Neuronal stem cell (in vitro differentiated cells): ENCODE measurements around the gene SPNS2.
A peak's percentile ranks its signal among the peaks of the same experiment; 100 is the strongest.

Source experiments
- DNase-seq: peaks from one replicate; pipeline ENCODE4 v3.0.0-alpha.2; 2013; ENCODE audit warnings: low spot score
- H2AFZ ChIP-seq: one replicate; pipeline ENCODE4 v1.6.1; 2013; ENCODE audit warnings: mild to moderate bottlenecking, low read length, inconsistent platforms
- H2AK5ac ChIP-seq: 2 replicates; pipeline ENCODE4 v1.6.1; 2013; ENCODE audit warnings: low read depth, mild to moderate bottlenecking, inconsistent platforms, low read length, moderate library complexity, mixed read lengths
- H2BK120ac ChIP-seq: 2 replicates; pipeline ENCODE4 v1.6.1; 2013; ENCODE audit warnings: low read depth, mild to moderate bottlenecking, inconsistent platforms, low read length, moderate library complexity, mixed read lengths
- H2BK12ac ChIP-seq: one replicate; pipeline ENCODE4 v1.6.1; 2013; ENCODE audit warnings: low read length, inconsistent platforms
- H2BK15ac ChIP-seq: 2 replicates; pipeline ENCODE4 v1.6.1; 2013; ENCODE audit warnings: mild to moderate bottlenecking, low read length, inconsistent platforms, mixed read lengths
- H2BK5ac ChIP-seq: one replicate; pipeline ENCODE4 v1.6.1; 2013; ENCODE audit warnings: inconsistent platforms, mild to moderate bottlenecking, low read length, moderate library complexity
- H3K14ac ChIP-seq: one replicate; pipeline ENCODE4 v1.6.1; 2013; ENCODE audit warnings: low read length, inconsistent platforms
- H3K18ac ChIP-seq: 2 replicates; pipeline ENCODE4 v1.6.1; 2013; ENCODE audit warnings: low read length, inconsistent platforms
- H3K23ac ChIP-seq: 2 replicates; pipeline ENCODE4 v1.6.1; 2013; ENCODE audit warnings: low read depth, mild to moderate bottlenecking, mixed read lengths, low read length, inconsistent platforms; ENCODE audit not compliant: poor library complexity
- H3K27ac ChIP-seq: replicated peaks from 3 replicates; pipeline ENCODE4 v1.5.1; 2013; ENCODE audit warnings: low read length, inconsistent platforms
- H3K27me3 ChIP-seq, 3 experiments: 2 replicates each; pipeline ENCODE4 v1.6.1; 2013; ENCODE audit warnings: low read length in 3 of 3, mild to moderate bottlenecking in 2 of 3, inconsistent platforms in 1 of 3, low read depth in 1 of 3, mixed read lengths in 1 of 3, moderate library complexity in 1 of 3; ENCODE audit not compliant: control insufficient read depth in 3 of 3, insufficient read depth in 3 of 3
- H3K36me3 ChIP-seq, 2 donors: replicated peaks in 1 of 2; 2 replicates each; pipeline ENCODE4 v1.6.1; 2013; ENCODE audit warnings: low read length in 2 of 2; ENCODE audit not compliant: control insufficient read depth in 2 of 2, insufficient read depth in 2 of 2
- H3K4ac ChIP-seq: 2 replicates; pipeline ENCODE4 v1.6.1; 2013; ENCODE audit warnings: inconsistent platforms, mild to moderate bottlenecking, low read length, moderate library complexity
- H3K4me1 ChIP-seq, 2 donors: 1 replicate in 1 of 2; 2 replicates in 1 of 2; pipeline ENCODE4 v1.6.1; 2013; ENCODE audit warnings: low read length in 2 of 2, low read depth in 1 of 2; ENCODE audit not compliant: control insufficient read depth in 2 of 2, insufficient read depth in 1 of 2
- H3K4me2 ChIP-seq: one replicate; pipeline ENCODE4 v1.6.1; 2013; ENCODE audit warnings: mild to moderate bottlenecking, low read length, inconsistent platforms; ENCODE audit not compliant: insufficient read depth, poor library complexity, severe bottlenecking
- H3K4me3 ChIP-seq, 2 donors: 2 replicates each; pipeline ENCODE4 v1.5.1; 2013; ENCODE audit warnings: low read length in 2 of 2, mild to moderate bottlenecking in 2 of 2, inconsistent platforms in 1 of 2, moderate library complexity in 1 of 2
- H3K79me1 ChIP-seq: one replicate; pipeline ENCODE4 v1.6.1; 2013; ENCODE audit warnings: low read depth, mild to moderate bottlenecking, inconsistent platforms, low read length, moderate library complexity
- H3K9ac ChIP-seq: one replicate; pipeline ENCODE4 v1.6.1; 2013; ENCODE audit warnings: mild to moderate bottlenecking, low read depth, low read length, inconsistent platforms; ENCODE audit not compliant: poor library complexity
- H3K9me3 ChIP-seq, 2 donors: replicated peaks in 1 of 2; 2 replicates each; pipeline versions ENCODE3 to v1.6.1; 2013; ENCODE audit warnings: low read length in 2 of 2, mild to moderate bottlenecking in 2 of 2, inconsistent platforms in 1 of 2, low read depth in 1 of 2, mixed read lengths in 1 of 2, moderate library complexity in 1 of 2; ENCODE audit not compliant: control insufficient read depth in 2 of 2, insufficient read depth in 1 of 2
- H4K8ac ChIP-seq: one replicate; pipeline ENCODE4 v1.6.1; 2013; ENCODE audit warnings: low read depth, mild to moderate bottlenecking, inconsistent platforms, low read length, moderate library complexity
- H4K91ac ChIP-seq: one replicate; pipeline ENCODE4 v1.6.1; 2013; ENCODE audit warnings: low read length, low read depth, mild to moderate bottlenecking, inconsistent platforms; ENCODE audit not compliant: poor library complexity
- whole genome bisulfite sequencing, 2 donors: extraction: QIAGEN DNeasy Blood & Tissue Kit; methylation state at CpG; one replicate each; pipeline ENCODE4 v1.1.7; 2013; ENCODE audit warnings: missing lambda C conversion rate in 2 of 2, mixed read lengths in 1 of 2; ENCODE audit not compliant: insufficient read length in 2 of 2, insufficient replicate concordance in 1 of 2; ENCODE audit errors: extremely low coverage in 2 of 2; 5-methylcytosine and 5-hydroxymethylcytosine counted together

The SPNS2 gene

DNA sequence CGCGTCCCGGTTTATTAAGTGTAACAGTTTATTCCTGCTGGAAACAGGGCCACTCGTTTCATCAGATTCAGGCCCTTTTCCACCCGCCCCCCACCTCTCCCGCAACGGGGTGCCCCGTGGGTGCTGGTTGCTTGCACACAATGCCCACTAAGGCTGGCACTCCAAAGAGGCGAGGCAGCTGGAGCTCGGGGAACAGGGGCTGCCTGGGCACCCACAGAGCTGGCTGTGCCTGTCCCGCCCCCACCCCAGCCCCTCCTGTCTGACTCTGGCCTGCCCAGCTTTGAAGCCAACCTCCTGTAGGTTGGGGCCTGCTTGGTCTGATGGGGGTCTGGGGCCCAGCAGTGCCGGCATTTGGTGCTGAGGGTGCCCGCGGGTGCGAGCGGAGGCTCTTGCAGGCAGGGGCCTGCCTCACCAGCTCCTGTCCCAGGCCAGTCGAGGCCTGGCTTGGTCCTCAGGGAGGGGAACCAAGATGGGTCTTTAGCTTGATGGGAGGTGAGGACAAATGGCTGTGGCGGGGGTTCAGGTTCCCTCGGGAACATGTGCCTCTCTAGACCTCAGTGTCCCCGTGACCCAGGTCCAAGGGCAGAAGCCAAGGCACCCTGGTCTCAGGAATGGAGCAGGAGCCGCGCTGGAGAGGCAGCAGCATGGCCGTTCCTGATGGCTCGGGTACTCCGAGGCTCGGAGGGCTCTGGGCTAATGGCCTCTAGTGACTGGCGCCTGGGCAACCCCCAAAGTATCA lies 36.4 kb downstream of the SPNS2 start:
- Histone ChIP-seq H3K4me2 (no peak overlapping the region), H3K9me3 (no peaks in the 10 kb centered on the region), H3K18ac (peak overlapping the region; percentile 94), H3K79me1 (peaks cover 10% of the 10 kb centered on the region), H2BK12ac (peak overlapping the region; percentile 75), H2AFZ (no peak overlapping the region), H3K9ac (peak overlapping the region; percentile 21), H2BK120ac (peak overlapping the region; percentile 61), H3K36me3 (peaks cover 13 to 25% of the 10 kb centered on the region in 2 donors), H2BK5ac (peak overlapping the region; percentile 78), H3K23ac (no peak overlapping the region), H3K4ac (no peak overlapping the region), H3K27me3 (peaks cover 0 to 3% (median 0%) of the 10 kb centered on the region in 3 experiments), H2AK5ac (peak overlapping the region; percentile 95), H4K8ac (no peak overlapping the region), H3K4me1 (peaks cover 10 to 20% of the 10 kb centered on the region in 2 donors), H3K27ac (no peak overlapping the region), H4K91ac (no peak overlapping the region), H2BK15ac (peak overlapping the region; percentile 100), H3K14ac (peak overlapping the region; percentile 82), H3K4me3 (no peak overlapping the region)
- WGBS, 2 donors, result no CpG with 5 or more reads among the region's 27 CpGs
- DNase-seq, result no peak

DNA sequence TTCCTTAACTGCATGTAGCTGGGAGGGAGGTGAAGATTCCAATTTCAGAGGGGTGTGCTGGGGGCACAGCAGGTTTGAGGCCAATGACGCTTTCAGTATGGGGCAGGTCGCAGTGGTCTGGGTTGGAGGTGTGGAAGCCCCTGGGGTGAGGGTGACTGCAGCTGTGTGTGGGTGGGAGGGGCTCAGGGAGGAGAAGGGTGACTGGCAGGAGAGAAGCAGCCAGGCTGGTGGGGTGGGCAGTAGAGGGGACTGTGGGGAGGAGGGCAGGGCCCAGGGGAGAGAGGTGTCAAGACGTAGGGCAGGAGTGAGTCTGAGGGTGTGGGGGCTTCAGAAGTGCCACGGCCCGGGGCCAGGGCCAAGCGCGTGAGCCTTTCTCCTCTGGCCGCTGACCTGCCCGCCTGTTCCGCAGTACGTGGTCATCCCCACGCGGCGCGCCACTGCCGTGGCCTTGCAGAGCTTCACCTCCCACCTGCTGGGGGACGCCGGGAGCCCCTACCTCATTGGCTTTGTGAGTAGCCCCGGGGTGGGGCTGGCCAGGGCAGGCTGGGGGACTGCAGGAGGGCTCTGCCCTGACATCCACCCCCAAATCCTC lies 37.1 kb downstream of the SPNS2 start:
- no peak overlapping the region for H3K4me3 ChIP-seq
- H2AFZ ChIP-seq, result no peak overlapping the region
- DNase-seq, result no peak
- H2BK15ac ChIP-seq, result peak overlapping the region; percentile 100
- H3K27me3 ChIP-seq, result peaks cover 0 to 3% (median 0%) of the 10 kb centered on the region in 3 experiments
- WGBS, 2 donors, result no CpG with 5 or more reads among the region's 19 CpGs
- H4K8ac ChIP-seq, result no peak overlapping the region
- peak overlapping the region; percentile 95 for H2AK5ac ChIP-seq
- peak overlapping the region; percentile 95 for H3K23ac ChIP-seq
- peak overlapping the region; percentile 96 for H3K18ac ChIP-seq
- H2BK12ac ChIP-seq, result no peak overlapping the region
- H3K4me1 ChIP-seq, result peaks cover 10 to 20% of the 10 kb centered on the region in 2 donors
- no peak overlapping the region for H3K4ac ChIP-seq
- H3K9ac ChIP-seq, result no peak overlapping the region
- H3K4me2 ChIP-seq, result peak overlapping the region; percentile 52
- H3K79me1 ChIP-seq, result peaks cover 11% of the 10 kb centered on the region
- H2BK120ac ChIP-seq, result no peak overlapping the region
- H2BK5ac ChIP-seq, result peak overlapping the region; percentile 78
- no peak overlapping the region for H3K27ac ChIP-seq
- peaks cover 15 to 31% of the 10 kb centered on the region in 2 donors for H3K36me3 ChIP-seq
- no peak overlapping the region for H3K14ac ChIP-seq
- no peaks in the 10 kb centered on the region for H3K9me3 ChIP-seq
- H4K91ac ChIP-seq, result no peak overlapping the region

DNA sequence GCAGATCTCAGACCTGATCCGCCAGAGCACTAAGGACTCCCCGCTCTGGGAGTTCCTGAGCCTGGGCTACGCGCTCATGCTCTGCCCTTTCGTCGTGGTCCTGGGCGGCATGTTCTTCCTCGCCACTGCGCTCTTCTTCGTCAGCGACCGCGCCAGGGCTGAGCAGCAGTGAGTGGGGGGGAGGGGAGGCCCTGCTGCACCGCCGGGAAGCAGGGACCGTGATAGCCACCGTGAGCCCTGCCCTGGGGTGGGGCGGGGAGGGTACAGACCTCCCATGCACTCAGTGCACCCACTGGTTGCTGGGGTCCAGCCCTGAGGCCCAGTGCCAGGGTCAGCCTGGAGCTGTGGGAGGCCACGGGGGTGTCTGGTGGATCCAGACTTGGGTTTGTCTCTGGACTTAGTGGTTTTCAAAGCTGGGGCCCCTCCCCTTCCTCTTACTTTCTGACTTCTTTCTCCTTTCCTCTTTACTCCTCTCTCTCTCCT lies 37.6 kb downstream of the SPNS2 start:
- no peak overlapping the region for H2AFZ ChIP-seq
- H3K18ac ChIP-seq, result peak overlapping the region; percentile 96
- H2AK5ac ChIP-seq, result peak overlapping the region; percentile 95
- no peaks in the 10 kb centered on the region for H3K9me3 ChIP-seq
- peaks cover 10 to 20% of the 10 kb centered on the region in 2 donors for H3K4me1 ChIP-seq
- no peak overlapping the region for H4K8ac ChIP-seq
- peak overlapping the region; percentile 89 for H4K91ac ChIP-seq
- H3K23ac ChIP-seq, result peak overlapping the region; percentile 95
- no peak overlapping the region for H3K27ac ChIP-seq
- no peak for DNase-seq
- peak overlapping the region; percentile 30 for H3K9ac ChIP-seq
- peaks cover 15 to 36% of the 10 kb centered on the region in 2 donors for H3K36me3 ChIP-seq
- WGBS, 2 donors, result no CpG with 5 or more reads among the region's 19 CpGs
- H2BK12ac ChIP-seq, result peak overlapping the region; percentile 84
- H3K79me1 ChIP-seq, result peaks cover 11% of the 10 kb centered on the region
- H2BK15ac ChIP-seq, result peak overlapping the region; percentile 92
- peak overlapping the region; percentile 52 for H3K4me2 ChIP-seq
- no peak overlapping the region for H3K4me3 ChIP-seq
- H3K27me3 ChIP-seq, result peaks cover 0 to 3% (median 0%) of the 10 kb centered on the region in 3 experiments
- H2BK5ac ChIP-seq, result peak overlapping the region; percentile 53
- no peak overlapping the region for H2BK120ac ChIP-seq
- peak overlapping the region; percentile 89 for H3K14ac ChIP-seq
- H3K4ac ChIP-seq, result peak overlapping the region; percentile 66
